HEK293 (cell line): ENCODE results near the gene SGTB.

Source experiments
- CTCF ChIP-seq: fragments of 450-650 bp; formaldehyde crosslinking; IDR thresholded peaks from 2 replicates; pipeline ENCODE4 v1.5.1; 2016; ENCODE audit warnings: missing biosample characterization, missing genetic modification characterization
- ZEB2 ChIP-seq: fragments of 450-650 bp; formaldehyde crosslinking; IDR thresholded peaks from 2 replicates; pipeline ENCODE4 v1.5.1; 2016; ENCODE audit warnings: missing biosample characterization, missing genetic modification characterization
- ZNF18 ChIP-seq: fragments of 450-650 bp; formaldehyde crosslinking; IDR thresholded peaks from 2 replicates; pipeline ENCODE4 v1.5.1; 2016; ENCODE audit warnings: missing biosample characterization, missing genetic modification characterization
- ZNF549 ChIP-seq: fragments of 450-650 bp; IDR thresholded peaks from 2 replicates; pipeline ENCODE4 v1.5.1; 2018; ENCODE audit warnings: missing biosample characterization, missing genetic modification characterization, mild to moderate bottlenecking, inconsistent platforms, moderate library complexity

- TF ChIP-seq CTCF (tag by site-specific recombination) = no peak
- TF ChIP-seq ZNF549 = no peak
- TF ChIP-seq ZEB2 (tag by site-specific recombination) = no peak
- TF ChIP-seq ZNF18 = no peak
These were observed 40.3 kb upstream of the SGTB start for GRCh38 chr5:65762234-65762633.
